IMR-90 (cell line): ENCODE measurements around the gene PLAAT3. TPM values are rescaled to one million over a fixed set of nuclear protein-coding genes. Genes with fewer than 3 reads are reported as not detected.

Experiments used
- ATAC-seq: fragments of 200-7000 bp; cut with Tn5 transposase; 2 replicates; pipeline ENCODE4 v1.9.1; 2020; ENCODE audit warnings: low read depth, mild to moderate bottlenecking, moderate library complexity
- BruUV-seq: library from RNA; stranded (reverse); fragments of 400-500 nt; replicated peaks from 2 replicates; lab custom pipeline; 2021; lab: Mats Ljungman, UMichigan
- CTCF ChIA-PET: fragments of 300-600 bp; formaldehyde crosslinking; extraction: SDS; loops from one replicate; lab custom pipeline; 2021; ENCODE audit warnings: antibody characterized with exemption; lab: Yijun Ruan, JAX
- POLR2A ChIA-PET: fragments of 300-600 bp; sonication (Branson Sonifier 250); formaldehyde crosslinking; loops from one replicate; lab custom pipeline; 2022; ENCODE audit warnings: antibody characterized with exemption; ENCODE audit not compliant: unreplicated experiment; lab: Charles Lee
- DNase-seq: peaks from one replicate; pipeline ENCODE4 v3.0.0; 2013
- H2AFZ ChIP-seq: replicated peaks from 2 replicates; pipeline ENCODE3; 2013; ENCODE audit warnings: low read length, mild to moderate bottlenecking; ENCODE audit not compliant: poor library complexity
- H2AK5ac ChIP-seq: 2 replicates; pipeline ENCODE4 v1.6.1; 2013; ENCODE audit warnings: low read depth, low read length, inconsistent platforms
- H2AK9ac ChIP-seq: replicated peaks from 2 replicates; pipeline ENCODE3; 2013; ENCODE audit warnings: mild to moderate bottlenecking, low read depth, low read length, moderate library complexity; ENCODE audit not compliant: poor library complexity
- H2BK120ac ChIP-seq: 2 replicates; pipeline ENCODE4 v1.6.1; 2013; ENCODE audit warnings: low read depth, low read length, inconsistent platforms
- H2BK15ac ChIP-seq: 3 replicates; pipeline ENCODE4 v1.6.1; 2013; ENCODE audit warnings: low read depth, low read length, inconsistent platforms
- H2BK20ac ChIP-seq: 2 replicates; pipeline ENCODE4 v1.6.1; 2013; ENCODE audit warnings: low read depth, mild to moderate bottlenecking, inconsistent platforms, low read length, moderate library complexity
- H2BK5ac ChIP-seq: 2 replicates; pipeline ENCODE4 v1.6.1; 2013; ENCODE audit warnings: mild to moderate bottlenecking, low read depth, low read length, inconsistent platforms; ENCODE audit not compliant: poor library complexity, severe bottlenecking
- H3K14ac ChIP-seq: replicated peaks from 2 replicates; pipeline ENCODE4 v1.6.1; 2013; ENCODE audit warnings: low read depth, low read length, inconsistent platforms
- H3K18ac ChIP-seq: 2 replicates; pipeline ENCODE4 v1.6.1; 2013; ENCODE audit warnings: low read depth, low read length, control low read depth
- H3K23ac ChIP-seq: 2 replicates; pipeline ENCODE4 v1.6.1; 2013; ENCODE audit warnings: low read depth, low read length, inconsistent platforms
- H3K27ac ChIP-seq: 2 replicates; pipeline ENCODE4 v1.5.1; 2013; ENCODE audit warnings: mild to moderate bottlenecking, control low read depth, low read length; ENCODE audit not compliant: insufficient read depth
- H3K27me3 ChIP-seq: 2 replicates; pipeline ENCODE4 v1.6.1; 2013; ENCODE audit warnings: low read length; ENCODE audit not compliant: control insufficient read depth, insufficient read depth
- H3K36me3 ChIP-seq: 2 replicates; pipeline ENCODE4 v1.6.1; 2013; ENCODE audit warnings: low read length, mixed read lengths; ENCODE audit not compliant: control insufficient read depth, insufficient read depth
- H3K4ac ChIP-seq: 2 replicates; pipeline ENCODE4 v1.6.1; 2013; ENCODE audit warnings: low read depth, low read length, inconsistent platforms
- H3K4me1 ChIP-seq: 2 replicates; pipeline ENCODE4 v1.6.1; 2013; ENCODE audit warnings: low read length, mixed read lengths; ENCODE audit not compliant: control insufficient read depth, insufficient read depth
- H3K4me2 ChIP-seq: 2 replicates; pipeline ENCODE4 v1.6.1; 2013; ENCODE audit warnings: low read depth, mild to moderate bottlenecking, control low read depth, low read length, moderate library complexity
- H3K4me3 ChIP-seq: 2 replicates; pipeline ENCODE4 v1.5.1; 2013; ENCODE audit warnings: low read depth, mild to moderate bottlenecking, control low read depth, low read length, moderate library complexity; ENCODE audit not compliant: insufficient read depth
- H3K56ac ChIP-seq: 2 replicates; pipeline ENCODE4 v1.6.1; 2013; ENCODE audit warnings: low read length, inconsistent platforms; ENCODE audit not compliant: insufficient read depth; ENCODE audit errors: extremely low read depth
- H3K79me1 ChIP-seq, 2 experiments: 2 replicates each; pipeline ENCODE4 v1.6.1; 2013; ENCODE audit warnings: low read length in 2 of 2, inconsistent platforms in 1 of 2, low read depth in 1 of 2
- H3K9ac ChIP-seq: 2 replicates; pipeline ENCODE4 v1.6.1; 2013; ENCODE audit warnings: low read depth, low read length, control low read depth
- H3K9me1 ChIP-seq: 2 replicates; pipeline ENCODE4 v1.6.1; 2013; ENCODE audit warnings: low read length, inconsistent platforms; ENCODE audit not compliant: insufficient read depth
- H3K9me3 ChIP-seq: 2 replicates; pipeline ENCODE4 v1.6.1; 2013; ENCODE audit warnings: low read length; ENCODE audit not compliant: control insufficient read depth, insufficient read depth
- H4K20me1 ChIP-seq: 2 replicates; pipeline ENCODE4 v1.6.1; 2013; ENCODE audit warnings: low read length, inconsistent platforms; ENCODE audit not compliant: insufficient read depth
- H4K5ac ChIP-seq: 2 replicates; pipeline ENCODE4 v1.6.1; 2013; ENCODE audit warnings: mild to moderate bottlenecking, low read depth, low read length, control low read depth
- H4K8ac ChIP-seq, 2 experiments: 2 replicates each; pipeline ENCODE4 v1.6.1; 2013; ENCODE audit warnings: low read depth in 2 of 2, low read length in 2 of 2, control low read depth in 1 of 2, inconsistent platforms in 1 of 2
- H4K91ac ChIP-seq: 2 replicates; pipeline ENCODE4 v1.6.1; 2013; ENCODE audit warnings: low read depth, low read length, inconsistent platforms; ENCODE audit not compliant: insufficient read depth
- BHLHE40 ChIP-seq: fragments of 150-350 bp; IDR thresholded peaks from 2 replicates; pipeline ENCODE4 v1.6.1; 2016; ENCODE audit warnings: mild to moderate bottlenecking, low read depth, low read length
- CEBPB ChIP-seq: IDR thresholded peaks from 2 replicates; pipeline ENCODE4 v1.6.1; 2012; ENCODE audit warnings: low read depth, low read length, improper control_type of control experiment
- CHD1 ChIP-seq: IDR thresholded peaks from 2 replicates; pipeline ENCODE4 v1.6.1; 2012; ENCODE audit warnings: low read depth, low read length, improper control_type of control experiment
- FOS ChIP-seq: fragments of 150-350 bp; IDR thresholded peaks from 2 replicates; pipeline ENCODE4 v1.6.1; 2016; ENCODE audit warnings: low read depth, low read length
- MAFK ChIP-seq: IDR thresholded peaks from 2 replicates; pipeline ENCODE4 v1.6.1; 2012; ENCODE audit warnings: low read depth, low read length, improper control_type of control experiment
- MAZ ChIP-seq: IDR thresholded peaks from 2 replicates; pipeline ENCODE4 v1.6.1; 2012; ENCODE audit warnings: low read depth, mild to moderate bottlenecking, low read length, improper control_type of control experiment, moderate library complexity, borderline replicate concordance
- MXI1 ChIP-seq: IDR thresholded peaks from 2 replicates; pipeline ENCODE4 v1.6.1; 2012; ENCODE audit warnings: low read depth, mild to moderate bottlenecking, low read length, moderate library complexity, borderline replicate concordance
- NFE2L2 ChIP-seq: fragments of 150-350 bp; IDR thresholded peaks from 2 replicates; pipeline ENCODE4 v1.6.1; 2016; ENCODE audit warnings: low read depth, mild to moderate bottlenecking, low read length
- POLR2A ChIP-seq: IDR thresholded peaks from 2 replicates; pipeline ENCODE4 v1.6.1; 2012; ENCODE audit warnings: mild to moderate bottlenecking, low read depth, low read length
- RAD21 ChIP-seq: IDR thresholded peaks from 2 replicates; pipeline ENCODE4 v1.6.1; 2012; ENCODE audit warnings: low read length, improper control_type of control experiment
- RCOR1 ChIP-seq: IDR thresholded peaks from 2 replicates; pipeline ENCODE4 v1.6.1; 2012; ENCODE audit warnings: mild to moderate bottlenecking, low read length, improper control_type of control experiment; ENCODE audit not compliant: insufficient replicate concordance
- RFX5 ChIP-seq: IDR thresholded peaks from 2 replicates; pipeline ENCODE4 v1.8.0; 2012; ENCODE audit warnings: low read depth, mild to moderate bottlenecking, low read length, moderate library complexity
- SMC3 ChIP-seq: fragments of 150-350 bp; IDR thresholded peaks from 2 replicates; pipeline ENCODE4 v1.6.1; 2016; ENCODE audit warnings: low read depth, mild to moderate bottlenecking, antibody characterized with exemption, low read length, moderate library complexity
- WGBS, 2 experiments: methylation state at CpG; one replicate each; pipeline versions ENCODE4 v1.1.5 to v1.1.7; 2013; ENCODE audit warnings: missing lambda C conversion rate in 2 of 2; ENCODE audit not compliant: insufficient read length in 1 of 2; ENCODE audit errors: extremely low coverage in 2 of 2; 5-methylcytosine and 5-hydroxymethylcytosine counted together
- dilution Hi-C: fragments of 300-500 bp; cut with HindIII; formaldehyde crosslinking; loops from one replicate; pipeline ENCODE4 v1.14.3; 2018; ENCODE audit warnings: low sequenced_read_pairs; ENCODE audit not compliant: unreplicated experiment
- in situ Hi-C: fragments of 300-500 bp; cut with MboI; formaldehyde crosslinking; loops from 3 replicates; pipeline ENCODE4 v1.14.3; 2019; ENCODE audit warnings: low sequenced_read_pairs, inconsistent platforms, mixed read lengths
- intact Hi-C: fragments of 100-400 bp; cut with micrococcal nuclease; formaldehyde crosslinking; loops from 2 replicates; pipeline ENCODE4 v1.10.0; 2022
- polyA plus RNA-seq, 3 experiments: library from polyadenylated mRNA; depleted of rRNA; stranded (reverse); fragments of >200 nt; gene quantifications; 2 replicates each; pipeline ENCODE4 v1.2.3, GENCODE V29; 2012; ENCODE audit warnings: low replicate concordance in 1 of 3
- total RNA-seq: library from RNA; depleted of rRNA; stranded (reverse); fragments of >200 nt; gene quantifications from 2 replicates; pipeline ENCODE4 v1.2.3, GENCODE V29; 2012
- TF ChIP-seq, protein P1 (sequence below): fragments of 150-350 bp; IDR thresholded peaks from 2 replicates; pipeline ENCODE4 v1.6.1; 2017; ENCODE audit warnings: mild to moderate bottlenecking, antibody characterized with exemption, low read length, low read depth
- TF ChIP-seq, protein P2 (sequence below): fragments of 150-350 bp; IDR thresholded peaks from 2 replicates; pipeline ENCODE4 v1.6.1; 2016; ENCODE audit warnings: low read depth, mild to moderate bottlenecking, low read length, moderate library complexity, borderline replicate concordance
- TF ChIP-seq, protein P3 (sequence below): conservative IDR thresholded peaks from 2 replicates; pipeline ENCODE4 v1.5.1; 2012; ENCODE audit warnings: mild to moderate bottlenecking, low read depth, low read length, improper control_type of control experiment

Gene PLAAT3
- total and polyA plus RNA-seq, 2 of the 4 experiments (the other 2 are of a cell fraction) = 3.2 to 3.9 TPM

DNA sequence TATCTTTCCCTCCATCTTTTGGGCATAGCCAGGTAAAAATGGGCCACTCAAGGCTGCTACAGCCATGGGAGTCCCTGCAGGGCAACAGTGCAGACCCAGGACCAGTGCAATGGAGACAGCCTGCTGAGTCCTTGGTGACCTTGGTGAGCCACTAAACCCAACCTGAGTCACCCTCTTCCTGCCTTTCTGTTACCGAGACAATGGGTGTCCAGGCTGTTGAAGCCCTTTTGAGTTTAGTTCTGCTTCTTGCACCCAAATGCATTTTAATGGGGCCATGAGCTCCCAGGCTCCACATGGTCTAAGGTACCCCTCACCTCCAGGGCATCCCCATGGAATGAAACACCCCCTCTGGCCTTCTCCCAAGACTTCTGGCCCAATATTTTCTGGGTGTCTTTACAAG is 78.5 kb downstream of the PLAAT3 start:
- H2AK9ac ChIP-seq = no peak overlapping the region
- H3K4me1 ChIP-seq = peaks cover 11% of the 10 kb centered on the region; the same call in 1 of the 2 replicates
- no peaks in the 10 kb centered on the region for H4K20me1 ChIP-seq
- no peaks in the 10 kb centered on the region for H3K79me1 ChIP-seq
- no peak overlapping the region for H3K27ac ChIP-seq
- H2BK20ac ChIP-seq = no peak overlapping the region
- H3K18ac ChIP-seq = no peak overlapping the region
- H3K36me3 ChIP-seq = no peaks in the 10 kb centered on the region
- intact Hi-C loops = no loop called here
- TF ChIP-seq CHD1 (no peak), CEBPB (no peak), MAZ (no peak), FOS (no peak), MAFK (no peak), POLR2A (no peak), MXI1 (no peak), RFX5 (no peak), BHLHE40 (no peak), NFE2L2 (no peak), RAD21 (no peak), RCOR1 (no peak), SMC3 (no peak)
- TF ChIP-seq, protein P1, sequence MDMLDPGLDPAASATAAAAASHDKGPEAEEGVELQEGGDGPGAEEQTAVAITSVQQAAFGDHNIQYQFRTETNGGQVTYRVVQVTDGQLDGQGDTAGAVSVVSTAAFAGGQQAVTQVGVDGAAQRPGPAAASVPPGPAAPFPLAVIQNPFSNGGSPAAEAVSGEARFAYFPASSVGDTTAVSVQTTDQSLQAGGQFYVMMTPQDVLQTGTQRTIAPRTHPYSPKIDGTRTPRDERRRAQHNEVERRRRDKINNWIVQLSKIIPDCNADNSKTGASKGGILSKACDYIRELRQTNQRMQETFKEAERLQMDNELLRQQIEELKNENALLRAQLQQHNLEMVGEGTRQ = no peak
- TF ChIP-seq, protein P2, sequence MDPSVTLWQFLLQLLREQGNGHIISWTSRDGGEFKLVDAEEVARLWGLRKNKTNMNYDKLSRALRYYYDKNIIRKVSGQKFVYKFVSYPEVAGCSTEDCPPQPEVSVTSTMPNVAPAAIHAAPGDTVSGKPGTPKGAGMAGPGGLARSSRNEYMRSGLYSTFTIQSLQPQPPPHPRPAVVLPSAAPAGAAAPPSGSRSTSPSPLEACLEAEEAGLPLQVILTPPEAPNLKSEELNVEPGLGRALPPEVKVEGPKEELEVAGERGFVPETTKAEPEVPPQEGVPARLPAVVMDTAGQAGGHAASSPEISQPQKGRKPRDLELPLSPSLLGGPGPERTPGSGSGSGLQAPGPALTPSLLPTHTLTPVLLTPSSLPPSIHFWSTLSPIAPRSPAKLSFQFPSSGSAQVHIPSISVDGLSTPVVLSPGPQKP = no peak
- TF ChIP-seq, protein P3, sequence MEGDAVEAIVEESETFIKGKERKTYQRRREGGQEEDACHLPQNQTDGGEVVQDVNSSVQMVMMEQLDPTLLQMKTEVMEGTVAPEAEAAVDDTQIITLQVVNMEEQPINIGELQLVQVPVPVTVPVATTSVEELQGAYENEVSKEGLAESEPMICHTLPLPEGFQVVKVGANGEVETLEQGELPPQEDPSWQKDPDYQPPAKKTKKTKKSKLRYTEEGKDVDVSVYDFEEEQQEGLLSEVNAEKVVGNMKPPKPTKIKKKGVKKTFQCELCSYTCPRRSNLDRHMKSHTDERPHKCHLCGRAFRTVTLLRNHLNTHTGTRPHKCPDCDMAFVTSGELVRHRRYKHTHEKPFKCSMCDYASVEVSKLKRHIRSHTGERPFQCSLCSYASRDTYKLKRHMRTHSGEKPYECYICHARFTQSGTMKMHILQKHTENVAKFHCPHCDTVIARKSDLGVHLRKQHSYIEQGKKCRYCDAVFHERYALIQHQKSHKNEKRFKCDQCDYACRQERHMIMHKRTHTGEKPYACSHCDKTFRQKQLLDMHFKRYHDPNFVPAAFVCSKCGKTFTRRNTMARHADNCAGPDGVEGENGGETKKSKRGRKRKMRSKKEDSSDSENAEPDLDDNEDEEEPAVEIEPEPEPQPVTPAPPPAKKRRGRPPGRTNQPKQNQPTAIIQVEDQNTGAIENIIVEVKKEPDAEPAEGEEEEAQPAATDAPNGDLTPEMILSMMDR = no peak
- H3K56ac ChIP-seq = no peak overlapping the region
- no TSS peak for BruUV-seq
- no peak overlapping the region for H3K23ac ChIP-seq
- no CpG with 5 or more reads among the region's 1 CpG for WGBS, 2 experiments
- H2BK15ac ChIP-seq = no peak overlapping the region
- no peak overlapping the region for H4K8ac ChIP-seq
- no peak overlapping the region for H3K14ac ChIP-seq
- H4K91ac ChIP-seq = no peak overlapping the region
- no peak overlapping the region for H3K4ac ChIP-seq
- no peaks in the 10 kb centered on the region for H3K9me1 ChIP-seq
- no peak overlapping the region for H4K5ac ChIP-seq
- H2AFZ ChIP-seq = no peak overlapping the region
- ChIA-PET POLR2A (no interaction called here), CTCF (no interaction called here)
- no peak for ATAC-seq
- in situ Hi-C loops = no loop called here
- no peaks in the 10 kb centered on the region for H3K9me3 ChIP-seq
- no peak overlapping the region for H2AK5ac ChIP-seq
- H3K4me2 ChIP-seq = no peak overlapping the region
- no peak overlapping the region for H3K4me3 ChIP-seq
- no peak overlapping the region for H3K9ac ChIP-seq
- no peak for DNase-seq
- dilution Hi-C loops = no loop called here
- no peak overlapping the region for H2BK120ac ChIP-seq
- no peak overlapping the region for H2BK5ac ChIP-seq
- peaks cover 5% of the 10 kb centered on the region; the same call in 1 of the 2 replicates for H3K27me3 ChIP-seq
